DOHH2 (cell line): Measurements from ENCODE around the gene SLC34A1.

Experiments
- H3F3A ChIP-seq: fragments of 200-600 bp; sonication (generic), shearing (Covaris generic); 2 replicates; pipeline ENCODE4 v1.6.0; 2016; ENCODE audit warnings: antibody characterized with exemption, mild to moderate bottlenecking; ENCODE audit not compliant: control insufficient read depth, insufficient read depth
- H3K27ac ChIP-seq: fragments of 200-600 bp; sonication (generic); 2 replicates; pipeline ENCODE4 v1.5.1; 2014; ENCODE audit warnings: low read depth, mild to moderate bottlenecking, low read length, moderate library complexity
- H3K27me3 ChIP-seq: fragments of 200-600 bp; sonication (generic); 2 replicates; pipeline ENCODE4 v1.6.1; 2014; ENCODE audit warnings: mild to moderate bottlenecking, low read length, mixed read lengths; ENCODE audit not compliant: control insufficient read depth
- H3K36me3 ChIP-seq: fragments of 200-600 bp; sonication (generic); 2 replicates; pipeline ENCODE4 v1.6.1; 2014; ENCODE audit warnings: mild to moderate bottlenecking, low read length, moderate library complexity, mixed read lengths; ENCODE audit not compliant: control insufficient read depth
- H3K4me1 ChIP-seq: fragments of 200-600 bp; sonication (generic); 2 replicates; pipeline ENCODE4 v1.6.1; 2014; ENCODE audit warnings: mild to moderate bottlenecking, low read length, mixed read lengths; ENCODE audit not compliant: control insufficient read depth
- H3K4me2 ChIP-seq: fragments of 200-600 bp; sonication (generic); 2 replicates; pipeline ENCODE4 v1.6.0; 2014; ENCODE audit warnings: mild to moderate bottlenecking, low read length, moderate library complexity
- H3K4me3 ChIP-seq: fragments of 200-600 bp; sonication (generic); 2 replicates; pipeline ENCODE4 v1.5.1; 2014; ENCODE audit warnings: mild to moderate bottlenecking, low read length, mixed read lengths
- H3K79me2 ChIP-seq: fragments of 200-600 bp; sonication (generic); 2 replicates; pipeline ENCODE4 v1.6.1; 2014; ENCODE audit warnings: mild to moderate bottlenecking, low read length, mixed read lengths; ENCODE audit not compliant: control insufficient read depth
- H3K9me2 ChIP-seq: fragments of 200-600 bp; sonication (generic); replicated peaks from 2 replicates; pipeline ENCODE4 v1.6.1; 2014; ENCODE audit warnings: mild to moderate bottlenecking, low read length, mixed read lengths; ENCODE audit not compliant: control insufficient read depth
- H3K9me3 ChIP-seq: fragments of 200-600 bp; sonication (generic); 2 replicates; pipeline ENCODE4 v1.6.1; 2014; ENCODE audit warnings: antibody characterized with exemption, low read length, mixed read lengths; ENCODE audit not compliant: control insufficient read depth, insufficient read depth
- H4K20me1 ChIP-seq: fragments of 200-600 bp; sonication (generic); 2 replicates; pipeline ENCODE4 v1.6.0; 2014; ENCODE audit warnings: low read depth, mild to moderate bottlenecking, antibody characterized with exemption, low read length, moderate library complexity; ENCODE audit not compliant: control insufficient read depth, insufficient read depth
- EZH2phosphoT487 ChIP-seq: fragments of 200-600 bp; sonication (generic); IDR thresholded peaks from 2 replicates; pipeline ENCODE4 v1.6.1; 2017; ENCODE audit warnings: borderline replicate concordance, mild to moderate bottlenecking, antibody characterized with exemption, low read length, moderate library complexity, mixed read lengths
- TF ChIP-seq, protein P1 (sequence below): fragments of 200-600 bp; sonication (generic); IDR thresholded peaks from one replicate; pipeline ENCODE4 v1.5.1; 2014; ENCODE audit warnings: antibody characterized with exemption, mild to moderate bottlenecking, low read depth, low read length; ENCODE audit not compliant: poor library complexity, severe bottlenecking

The SLC34A1 gene

DNA sequence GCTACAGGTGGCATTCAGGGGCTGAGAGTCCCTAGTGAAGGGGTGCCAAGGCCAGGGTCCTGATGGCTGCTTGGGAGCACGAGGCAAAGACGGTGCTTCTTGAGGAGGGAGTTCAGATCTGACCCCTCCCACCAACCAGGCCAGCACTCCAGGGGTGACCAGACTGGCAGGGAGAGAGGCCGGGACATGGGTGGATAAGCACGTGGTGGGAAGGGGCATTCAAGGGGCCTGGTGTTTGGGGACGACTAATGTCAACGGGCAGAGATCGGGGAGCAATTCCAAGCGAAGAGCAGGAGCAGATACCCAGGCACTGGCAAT lies 22.0 kb upstream of the SLC34A1 start:
- H3F3A ChIP-seq, result peaks cover 6% of the 10 kb centered on the region
- peak overlapping the region; percentile 58 for H3K27ac ChIP-seq
- no peaks in the 10 kb centered on the region for H3K27me3 ChIP-seq
- no peaks in the 10 kb centered on the region for H3K36me3 ChIP-seq
- H3K4me2 ChIP-seq, result peak overlapping the region; percentile 85
- H3K4me1 ChIP-seq, result peaks cover 63% of the 10 kb centered on the region
- no peaks in the 10 kb centered on the region for H4K20me1 ChIP-seq
- peak overlapping the region; percentile 74 for H3K4me3 ChIP-seq
- peaks cover 19% of the 10 kb centered on the region for H3K79me2 ChIP-seq
- TF ChIP-seq, protein P1, sequence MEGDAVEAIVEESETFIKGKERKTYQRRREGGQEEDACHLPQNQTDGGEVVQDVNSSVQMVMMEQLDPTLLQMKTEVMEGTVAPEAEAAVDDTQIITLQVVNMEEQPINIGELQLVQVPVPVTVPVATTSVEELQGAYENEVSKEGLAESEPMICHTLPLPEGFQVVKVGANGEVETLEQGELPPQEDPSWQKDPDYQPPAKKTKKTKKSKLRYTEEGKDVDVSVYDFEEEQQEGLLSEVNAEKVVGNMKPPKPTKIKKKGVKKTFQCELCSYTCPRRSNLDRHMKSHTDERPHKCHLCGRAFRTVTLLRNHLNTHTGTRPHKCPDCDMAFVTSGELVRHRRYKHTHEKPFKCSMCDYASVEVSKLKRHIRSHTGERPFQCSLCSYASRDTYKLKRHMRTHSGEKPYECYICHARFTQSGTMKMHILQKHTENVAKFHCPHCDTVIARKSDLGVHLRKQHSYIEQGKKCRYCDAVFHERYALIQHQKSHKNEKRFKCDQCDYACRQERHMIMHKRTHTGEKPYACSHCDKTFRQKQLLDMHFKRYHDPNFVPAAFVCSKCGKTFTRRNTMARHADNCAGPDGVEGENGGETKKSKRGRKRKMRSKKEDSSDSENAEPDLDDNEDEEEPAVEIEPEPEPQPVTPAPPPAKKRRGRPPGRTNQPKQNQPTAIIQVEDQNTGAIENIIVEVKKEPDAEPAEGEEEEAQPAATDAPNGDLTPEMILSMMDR, result no peak
- no peak for TF ChIP-seq EZH2phosphoT487
- H3K9me3 ChIP-seq, result no peaks in the 10 kb centered on the region
- no peaks in the 10 kb centered on the region for H3K9me2 ChIP-seq

DNA sequence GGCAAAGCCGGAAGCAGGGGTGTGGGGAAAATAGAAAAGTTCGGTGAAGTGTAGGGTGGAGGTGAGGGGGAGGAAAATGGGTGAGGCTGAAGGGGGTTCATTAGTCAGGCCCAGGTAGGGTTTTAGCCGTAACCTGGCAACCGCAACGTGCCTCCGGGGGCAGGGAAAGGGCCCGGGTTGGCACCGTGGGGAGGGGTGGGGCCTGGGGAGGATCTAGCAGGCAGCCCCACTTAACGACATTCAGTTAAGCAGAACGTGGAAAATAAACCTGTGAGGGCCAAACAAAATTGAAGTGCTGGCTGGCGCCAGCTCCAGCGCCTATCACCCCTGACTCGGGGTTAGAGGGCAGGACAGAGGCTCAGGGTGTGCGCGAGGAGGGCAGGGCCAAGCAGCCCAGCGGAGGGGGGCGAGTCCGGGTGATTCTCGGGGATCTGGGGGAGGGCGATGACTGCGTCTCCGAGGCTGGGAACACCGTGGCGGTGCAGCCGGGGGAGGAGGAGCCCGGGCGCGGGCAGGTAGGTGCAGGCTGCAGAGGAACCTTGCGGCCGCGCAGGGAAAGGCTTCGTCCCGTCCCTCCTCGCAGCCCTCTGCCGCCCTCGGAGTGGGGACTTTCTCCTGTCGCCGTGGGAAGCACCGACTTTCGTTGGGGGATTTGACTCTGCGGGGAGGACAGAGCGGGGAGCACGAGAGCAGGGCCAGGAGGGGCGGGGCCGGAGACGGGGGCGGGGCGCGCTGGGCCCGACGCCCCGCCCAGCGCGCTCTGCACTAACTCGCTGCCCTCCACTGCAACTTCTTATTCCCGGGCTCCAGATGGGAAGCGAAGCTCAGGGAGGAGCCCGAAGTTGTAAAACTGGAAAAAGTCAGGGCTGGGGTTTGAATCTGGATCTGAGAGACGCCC lies 21.4 kb upstream of the SLC34A1 start:
- Histone ChIP-seq H3K9me2 (no peaks in the 10 kb centered on the region), H3K4me2 (peak overlapping the region; percentile 85), H3K27ac (peak overlapping the region; percentile 58), H4K20me1 (no peaks in the 10 kb centered on the region), H3K4me1 (peaks cover 59% of the 10 kb centered on the region), H3K4me3 (peak overlapping the region; percentile 74), H3K36me3 (peaks cover under 1% of the 10 kb centered on the region; the same call in 1 of the 2 replicates), H3F3A (peaks cover 6% of the 10 kb centered on the region), H3K27me3 (no peaks in the 10 kb centered on the region), H3K9me3 (no peaks in the 10 kb centered on the region), H3K79me2 (peaks cover 18% of the 10 kb centered on the region)
- TF ChIP-seq, protein P1, result no peak
- no peak for TF ChIP-seq EZH2phosphoT487

DNA sequence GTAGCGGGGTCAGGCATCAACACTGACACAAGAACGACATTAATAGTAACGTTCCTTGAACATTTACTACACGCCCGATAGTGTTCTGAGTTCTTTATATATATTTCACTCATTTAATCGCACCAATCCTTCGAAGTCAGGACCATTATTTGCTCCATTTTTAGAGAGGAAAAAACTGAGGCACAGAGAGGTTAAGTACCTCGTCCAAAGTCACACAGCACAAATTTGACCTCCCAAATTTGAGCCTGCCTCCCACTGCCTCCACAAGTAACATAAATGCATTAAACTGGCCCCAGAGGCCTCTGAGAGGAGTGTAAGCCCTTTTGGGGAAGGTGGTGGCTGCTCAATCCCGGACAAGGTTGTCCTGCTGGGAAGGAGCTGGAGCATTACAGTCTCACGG lies 20.7 kb upstream of the SLC34A1 start:
- Histone ChIP-seq H3K4me1 (peaks cover 52% of the 10 kb centered on the region), H3K36me3 (peaks cover 8% of the 10 kb centered on the region), H3K9me3 (no peaks in the 10 kb centered on the region), H3K4me2 (peak overlapping the region; percentile 85), H4K20me1 (0 out of 2 replicates have a peak, but pooled peaks cover 1% of the 10 kb centered on the region), H3F3A (peaks cover 6% of the 10 kb centered on the region), H3K27me3 (no peaks in the 10 kb centered on the region), H3K79me2 (peaks cover 11% of the 10 kb centered on the region), H3K27ac (no peak overlapping the region), H3K9me2 (no peaks in the 10 kb centered on the region), H3K4me3 (peak overlapping the region; percentile 74)
- TF ChIP-seq EZH2phosphoT487, result no peak
- TF ChIP-seq, protein P1, result no peak
